ENCODE data around the gene LGALS12. TPM values are rescaled to one million over a fixed set of nuclear protein-coding genes. Genes with fewer than 3 reads are reported as not detected.
"Not testable (repeated sequence)": the region's sequence is repeated elsewhere in the genome, so short reads cannot be mapped to it uniquely, and the experiment has no call there.

Gene LGALS12
- total RNA-seq, 2 experiments from 2014 or later, result not detected

DNA sequence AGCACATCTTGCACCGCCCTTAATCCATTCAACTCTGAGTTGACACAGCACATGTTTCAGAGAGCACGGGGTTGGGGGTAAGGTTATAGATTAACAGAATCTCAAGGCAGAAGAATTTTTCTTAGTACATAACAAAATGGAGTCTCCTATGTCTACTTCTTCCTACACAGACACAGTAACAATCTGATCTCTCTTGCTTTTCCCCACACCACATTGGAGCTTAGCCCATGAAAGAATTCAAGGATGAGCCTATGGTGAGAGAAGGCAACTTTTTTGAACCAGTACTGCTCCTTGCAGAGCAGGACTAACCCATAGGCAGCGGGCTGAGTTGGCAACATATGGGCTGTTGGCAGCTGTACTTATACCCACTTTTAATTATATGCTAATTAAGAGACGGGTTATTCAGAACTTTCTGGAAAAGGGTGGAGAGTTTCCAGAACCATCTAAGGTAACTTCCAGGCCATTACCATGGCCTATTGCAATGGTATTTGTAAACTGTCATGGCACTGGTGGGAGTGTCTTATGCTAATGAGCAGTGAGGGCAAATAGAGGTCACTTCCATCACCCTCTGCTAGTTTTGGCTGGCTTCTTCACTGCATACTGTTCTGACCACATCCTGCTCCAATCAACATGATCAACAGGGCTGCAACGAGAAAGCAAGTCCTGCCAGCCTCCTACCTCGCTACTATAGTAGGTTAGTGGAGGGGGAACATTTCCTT lies 25.3 kb downstream of the LGALS12 start:
- H3K36me3 Mint-ChIP-seq, DNase-seq, H3K9me3 Mint-ChIP-seq, H3K27me3 Mint-ChIP-seq: not testable (repeated sequence)
- H3K4me3 Mint-ChIP-seq, result peak overlapping the region; percentile 70
- peak; percentile 98 for ATAC-seq (ENCODE audit: low read depth)
- H3K4me1 Mint-ChIP-seq, result peaks cover 48% of the 10 kb centered on the region
- POLR2A ChIA-PET, result interaction anchor here (1.3 to 2.7 kb wide), 2 partner anchors 18 to 20 kb away, joined by 3 to 13 read pairs; no protein-coding TSS in a partner anchor
- H3K27ac Mint-ChIP-seq, result peak overlapping the region; percentile 68

DNA sequence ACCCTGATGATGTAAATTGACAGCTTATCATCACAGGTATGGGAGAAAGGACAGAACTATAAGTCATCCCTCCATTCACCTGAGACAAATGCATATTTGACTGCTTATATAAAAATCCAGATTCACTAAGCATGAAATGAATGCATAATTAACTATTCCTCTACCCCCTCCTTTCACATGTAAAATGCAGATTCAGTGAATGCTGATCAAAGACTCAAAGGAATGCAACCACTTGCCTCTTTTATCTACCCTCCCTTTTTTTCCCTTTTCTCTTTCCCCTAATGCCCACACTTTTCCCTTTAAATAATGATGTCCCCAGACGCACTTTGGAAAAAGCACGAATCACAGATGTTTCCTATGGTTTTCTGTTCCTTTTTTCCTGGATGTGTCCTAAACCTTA lies 26.2 kb downstream of the LGALS12 start:
- DNase-seq (no peak), ATAC-seq (ENCODE audit: low read depth) (no peak)
- Mint-ChIP-seq H3K4me3 (peak overlapping the region; percentile 25), H3K36me3 (no peaks in the 10 kb centered on the region), H3K9me3 (no peaks in the 10 kb centered on the region), H3K4me1 (peaks cover 51% of the 10 kb centered on the region), H3K27ac (peak overlapping the region; percentile 31), H3K27me3 (no peaks in the 10 kb centered on the region)
- POLR2A ChIA-PET, result interaction anchor here (1.3 to 2.7 kb wide), 3 partner anchors 17 to 42 kb away, joined by 3 to 13 read pairs (median 5); no protein-coding TSS in a partner anchor

DNA sequence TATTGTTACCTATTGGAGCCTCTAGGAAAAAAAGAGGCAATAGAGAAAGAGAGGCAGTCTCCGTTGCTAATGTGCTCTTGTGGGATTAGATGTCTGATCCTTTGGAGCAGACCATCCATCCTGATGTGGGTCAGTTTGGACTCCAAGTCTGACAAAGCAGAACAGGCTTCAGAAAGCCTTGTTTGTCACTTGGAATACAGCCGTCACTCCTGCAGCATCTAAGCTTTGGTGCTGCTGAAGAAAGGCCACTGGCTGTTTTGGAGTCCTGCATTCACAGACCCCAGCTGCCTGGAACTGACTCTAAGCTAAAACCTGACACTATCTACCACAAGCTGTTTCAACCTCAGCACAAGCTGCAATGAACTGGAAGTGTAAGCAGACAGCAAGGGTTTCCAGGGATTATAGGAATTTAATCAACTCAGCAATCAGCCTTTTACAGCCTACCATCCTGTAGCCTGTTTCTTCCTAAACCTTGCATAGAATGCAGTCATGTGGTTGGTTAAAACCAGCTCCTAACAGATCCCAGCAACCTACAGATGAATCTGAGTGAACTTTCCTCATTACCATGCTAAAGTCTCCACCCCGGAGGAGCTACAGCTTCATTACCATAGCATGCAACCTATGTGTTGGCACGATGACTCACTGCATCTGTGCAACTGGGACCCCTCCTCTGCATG lies 27.1 kb downstream of the LGALS12 start:
- Mint-ChIP-seq H3K4me1 (peaks cover 57% of the 10 kb centered on the region), H3K9me3 (no peaks in the 10 kb centered on the region), H3K27ac (no peak overlapping the region), H3K4me3 (no peak overlapping the region), H3K36me3 (no peaks in the 10 kb centered on the region), H3K27me3 (no peaks in the 10 kb centered on the region)
- POLR2A ChIA-PET, result interaction anchor here (1.3 to 2.7 kb wide), 3 partner anchors 16 to 41 kb away, joined by 3 to 13 read pairs (median 5); no protein-coding TSS in a partner anchor
- ATAC-seq (ENCODE audit: low read depth) (no peak), DNase-seq (no peak)

DNA sequence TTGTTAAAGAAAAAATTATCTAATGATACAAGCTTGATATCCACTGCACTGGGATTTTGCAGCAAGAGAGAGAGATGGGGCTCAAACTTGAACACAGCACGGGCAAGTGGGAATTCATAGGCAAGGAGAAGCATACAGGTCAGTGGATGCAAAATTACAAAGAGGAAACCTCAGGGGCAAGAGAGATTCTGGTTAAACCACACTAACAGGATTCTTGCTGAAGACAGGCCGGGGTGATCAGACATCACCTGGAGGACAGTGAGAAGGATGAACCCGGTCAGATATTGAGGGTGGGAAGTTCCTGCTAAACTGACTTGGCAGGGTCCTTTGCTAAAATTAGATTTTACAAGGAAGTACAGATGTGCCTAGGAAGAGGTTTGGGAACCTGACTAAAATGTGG lies 28.2 kb downstream of the LGALS12 start:
- H3K36me3 Mint-ChIP-seq, result peaks cover 9% of the 10 kb centered on the region
- DNase-seq (no peak), ATAC-seq (ENCODE audit: low read depth) (no peak)
- POLR2A ChIA-PET, result interaction anchor here (0.8 kb wide), 1 partner anchor 17 kb away, joined by 4 read pairs; no protein-coding TSS in a partner anchor
- peak overlapping the region; percentile 14 for H3K4me3 Mint-ChIP-seq
- H3K9me3 Mint-ChIP-seq, result no peaks in the 10 kb centered on the region
- H3K27ac Mint-ChIP-seq, result no peak overlapping the region
- peaks cover 65% of the 10 kb centered on the region for H3K4me1 Mint-ChIP-seq
- no peaks in the 10 kb centered on the region for H3K27me3 Mint-ChIP-seq

DNA sequence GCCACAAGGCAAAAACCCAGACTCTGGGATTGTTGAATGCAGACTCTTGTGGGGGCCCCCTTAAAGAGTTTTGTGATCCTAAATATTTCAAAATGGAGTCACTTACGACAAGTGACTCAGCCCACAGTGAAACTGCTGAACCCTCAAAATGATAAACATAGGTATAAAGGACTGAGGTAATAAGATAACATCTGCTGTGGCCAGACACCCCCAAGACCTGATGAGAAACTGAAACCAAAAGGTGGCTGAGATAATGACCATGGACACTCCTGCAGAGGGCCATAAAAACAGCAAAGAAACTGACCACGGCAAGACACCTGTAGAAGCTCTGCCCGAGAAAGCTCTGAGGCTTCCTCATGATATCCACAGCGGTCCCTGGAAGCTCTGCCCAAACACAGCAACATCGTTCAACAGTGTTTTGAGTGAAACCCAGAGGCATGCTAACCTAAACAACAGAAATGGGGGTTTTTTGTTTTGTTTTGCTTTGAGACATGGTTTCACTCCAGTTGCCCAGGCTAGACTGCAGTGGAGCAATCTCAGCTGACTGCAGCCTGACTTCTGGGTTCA lies 29.1 kb downstream of the LGALS12 start:
- H3K9me3 Mint-ChIP-seq, result no peaks in the 10 kb centered on the region
- DNase-seq (peak; percentile 34), ATAC-seq (ENCODE audit: low read depth) (no peak)
- peaks cover 10% of the 10 kb centered on the region for H3K36me3 Mint-ChIP-seq
- H3K4me3 Mint-ChIP-seq, result peak overlapping the region; percentile 91
- POLR2A ChIA-PET, result interaction anchor here (4.3 kb wide), 1 partner anchor 17 kb away, joined by 147 read pairs; no protein-coding TSS in a partner anchor
- peaks cover 61% of the 10 kb centered on the region for H3K4me1 Mint-ChIP-seq
- peak overlapping the region; percentile 90 for H3K27ac Mint-ChIP-seq
- no peaks in the 10 kb centered on the region for H3K27me3 Mint-ChIP-seq

DNA sequence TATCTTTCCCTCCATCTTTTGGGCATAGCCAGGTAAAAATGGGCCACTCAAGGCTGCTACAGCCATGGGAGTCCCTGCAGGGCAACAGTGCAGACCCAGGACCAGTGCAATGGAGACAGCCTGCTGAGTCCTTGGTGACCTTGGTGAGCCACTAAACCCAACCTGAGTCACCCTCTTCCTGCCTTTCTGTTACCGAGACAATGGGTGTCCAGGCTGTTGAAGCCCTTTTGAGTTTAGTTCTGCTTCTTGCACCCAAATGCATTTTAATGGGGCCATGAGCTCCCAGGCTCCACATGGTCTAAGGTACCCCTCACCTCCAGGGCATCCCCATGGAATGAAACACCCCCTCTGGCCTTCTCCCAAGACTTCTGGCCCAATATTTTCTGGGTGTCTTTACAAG lies 29.9 kb downstream of the LGALS12 start:
- ATAC-seq (ENCODE audit: low read depth) (peak; percentile 34), DNase-seq (peak; percentile 53)
- POLR2A ChIA-PET, result interaction anchor here (2.0 to 4.3 kb wide), 4 partner anchors 16 to 78 kb away, joined by 10 to 147 read pairs (median 14); partner anchors contain the start of genes PLAAT2 and PLAAT3
- Mint-ChIP-seq H3K4me1 (peaks cover 64% of the 10 kb centered on the region), H3K36me3 (peaks cover 15% of the 10 kb centered on the region), H3K27ac (peak overlapping the region; percentile 90), H3K9me3 (no peaks in the 10 kb centered on the region), H3K4me3 (peak overlapping the region; percentile 91), H3K27me3 (no peaks in the 10 kb centered on the region)

DNA sequence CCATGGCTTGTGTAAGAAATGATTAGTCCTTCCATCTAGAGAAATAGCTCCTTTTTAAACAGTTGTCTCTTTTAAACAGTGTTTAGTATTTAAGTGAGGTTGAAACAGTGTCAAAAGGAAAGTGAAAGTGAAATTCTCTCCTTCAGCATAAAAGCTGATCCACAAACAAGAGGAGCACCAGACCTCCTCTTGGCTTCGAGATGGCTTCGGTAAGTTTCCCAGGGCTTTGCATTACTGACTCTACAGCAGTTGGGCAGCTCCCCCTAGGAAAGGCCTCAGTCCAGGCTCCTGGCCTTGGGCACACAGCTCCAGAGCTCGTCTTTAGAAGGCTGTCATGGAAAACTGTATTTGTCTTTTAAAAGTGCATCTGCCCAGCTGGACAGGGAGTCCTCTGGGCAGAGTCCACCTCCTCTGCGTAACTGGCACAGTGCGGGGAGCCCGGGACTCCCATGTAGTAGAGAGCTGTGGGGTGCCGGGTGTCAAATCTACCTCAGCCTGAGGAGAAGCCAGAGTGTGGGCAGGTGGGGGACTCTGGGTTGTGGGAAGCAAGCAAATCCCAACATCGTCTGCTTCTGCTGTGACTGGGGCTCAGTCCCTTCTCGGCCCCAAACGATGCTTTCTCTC lies 30.9 kb downstream of the LGALS12 start, which contains the start of gene PLAAT4:
Gene PLAAT4 (plus strand): TSS at position 140 of the 624 bp plus-strand sequence. CDS start 61 bp downstream, at position 201.
- Mint-ChIP-seq H3K4me3 (peak within 1 kb of the TSS; percentile 91), H3K27me3 (no peaks in the 10 kb centered on the region), H3K36me3 (peaks cover 17% of the 10 kb centered on the region), H3K4me1 (peaks cover 59% of the 10 kb centered on the region), H3K27ac (peak within 1 kb of the TSS; percentile 90), H3K9me3 (no peaks in the 10 kb centered on the region)
- DNase-seq (peak; percentile 56), ATAC-seq (ENCODE audit: low read depth) (peak; percentile 62)
- POLR2A ChIA-PET, result interaction anchor here (0.6 to 4.3 kb wide), 15 partner anchors 8 to 727 kb away, joined by 3 to 147 read pairs (median 4); partner anchors contain the start of genes FERMT3, PLAAT2 and PLAAT3

DNA sequence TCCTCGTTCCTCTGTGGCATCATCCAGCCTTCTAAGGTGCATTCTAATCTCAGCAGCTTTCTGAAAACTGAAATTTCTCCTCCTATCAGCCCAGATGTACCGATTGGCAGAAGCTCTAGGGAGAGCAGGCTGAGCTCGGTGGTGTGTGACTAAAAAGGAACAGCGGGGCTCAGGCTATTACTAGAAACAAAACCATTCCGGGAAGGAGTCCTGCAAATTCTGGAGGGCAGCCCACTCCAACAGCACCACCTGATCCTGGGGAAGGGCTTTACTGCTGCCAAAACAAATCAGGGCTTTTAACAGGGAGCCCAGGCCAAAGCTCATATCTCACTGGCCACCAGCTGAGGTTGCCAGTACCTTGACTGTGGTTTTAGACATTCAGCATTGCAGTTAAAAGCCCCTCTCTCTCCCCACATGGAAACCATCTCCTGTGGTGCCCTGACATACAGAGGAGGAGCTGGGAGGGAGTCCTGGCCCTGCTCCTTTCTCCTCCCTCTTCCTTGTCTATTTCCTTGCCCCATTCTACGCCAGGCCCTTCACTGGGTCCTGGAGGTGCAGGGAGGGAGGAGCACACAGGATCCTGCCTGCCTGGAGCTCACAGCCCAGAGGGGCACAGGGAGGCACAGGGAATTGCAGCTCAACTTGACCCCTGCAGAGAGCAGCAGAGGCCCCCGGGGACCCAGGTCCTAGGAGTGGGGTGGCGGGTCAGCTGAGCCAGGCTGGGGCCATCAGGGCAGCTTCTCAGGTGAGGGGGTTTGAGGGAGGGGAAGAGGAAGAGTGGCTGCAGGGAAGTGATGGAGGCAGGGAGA lies 31.6 kb downstream of the LGALS12 start:
- POLR2A ChIA-PET, result interaction anchor here (0.6 to 4.3 kb wide), 14 partner anchors 7 to 728 kb away, joined by 3 to 147 read pairs (median 4); partner anchors contain the start of genes FERMT3, PLAAT2 and PLAAT3
- ATAC-seq (ENCODE audit: low read depth) (peak; percentile 6), DNase-seq (no peak)

DNA sequence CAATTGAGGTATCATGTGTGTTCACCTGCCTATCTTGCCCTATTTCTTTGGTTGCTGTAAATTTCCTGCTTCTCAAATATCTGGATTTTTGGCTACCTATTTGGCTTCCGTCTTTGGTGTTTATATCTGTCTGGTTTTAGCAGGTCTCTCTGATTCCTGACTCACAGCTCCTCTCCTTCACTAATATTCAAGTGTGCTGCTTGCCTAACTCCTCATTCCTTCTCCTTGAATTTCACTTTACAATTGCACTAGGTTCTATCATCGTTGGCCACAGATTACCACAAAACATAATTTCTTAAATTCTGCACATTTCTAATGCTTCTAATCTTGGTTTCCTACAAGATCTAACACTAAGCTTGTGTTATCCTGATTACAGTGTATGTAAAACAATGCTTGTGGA lies 36.6 kb downstream of the LGALS12 start:
- POLR2A ChIA-PET, result interaction anchor here (1.1 kb wide), 1 partner anchor 9 kb away, joined by 5 read pairs; no protein-coding TSS in a partner anchor
- not testable (repeated sequence) for ATAC-seq (ENCODE audit: low read depth); H3K27me3 Mint-ChIP-seq; DNase-seq; H3K4me3 Mint-ChIP-seq; H3K9me3 Mint-ChIP-seq
- Mint-ChIP-seq H3K27ac (peak overlapping the region; percentile 18), H3K4me1 (peaks cover 26% of the 10 kb centered on the region), H3K36me3 (peaks cover 55% of the 10 kb centered on the region)

More for the DNA sequence above, 31.6 kb downstream of the LGALS12 start:
- no peaks in the 10 kb centered on the region for H3K27me3 Mint-ChIP-seq
- peak overlapping the region; percentile 90 for H3K27ac Mint-ChIP-seq
- H3K4me3 Mint-ChIP-seq, result peak overlapping the region; percentile 91
- H3K36me3 Mint-ChIP-seq, result peaks cover 21% of the 10 kb centered on the region
- H3K9me3 Mint-ChIP-seq, result no peaks in the 10 kb centered on the region
- peaks cover 57% of the 10 kb centered on the region for H3K4me1 Mint-ChIP-seq

DNA sequence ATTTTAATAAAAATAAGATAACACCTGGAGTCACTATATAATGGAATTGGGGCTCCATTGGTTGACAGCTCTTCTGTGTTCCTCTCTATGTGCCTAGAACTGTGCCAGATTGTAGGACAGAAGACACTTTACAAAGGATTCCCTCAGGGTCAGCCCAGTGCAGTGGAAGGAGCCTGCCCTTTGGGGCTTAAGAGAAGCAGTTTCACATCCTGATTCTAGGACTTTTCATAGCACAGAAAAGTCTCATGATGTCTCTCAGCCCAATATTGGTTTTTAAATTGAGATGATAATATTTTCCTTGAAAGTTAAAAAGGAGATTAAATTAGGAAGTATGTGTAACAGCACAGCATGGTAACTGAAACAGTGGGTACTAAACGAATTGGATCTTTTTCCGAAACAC lies 37.8 kb downstream of the LGALS12 start:
- Mint-ChIP-seq H3K36me3 (peaks cover 58% of the 10 kb centered on the region), H3K27ac (no peak overlapping the region)

DNA sequence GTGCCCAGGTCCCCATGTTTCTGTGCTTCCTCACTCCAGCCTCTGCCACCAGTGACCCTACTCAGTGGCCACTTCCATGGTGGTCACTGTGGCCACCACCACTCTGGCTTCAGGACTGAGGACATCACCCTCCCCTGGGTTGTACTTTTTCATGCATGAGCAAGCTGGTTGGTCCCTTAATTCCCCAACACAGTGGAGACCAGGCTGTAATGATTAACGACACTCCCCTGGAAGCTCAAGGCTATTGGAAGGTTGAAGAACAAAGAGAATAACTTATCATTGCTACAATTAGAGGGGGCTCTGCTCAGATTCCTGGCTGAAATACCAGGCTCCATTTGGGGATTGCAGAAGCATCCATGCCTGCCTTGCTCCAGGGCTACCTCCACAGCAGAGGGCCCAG lies 41.2 kb downstream of the LGALS12 start:
- POLR2A ChIA-PET, result no interaction called here
- H3K36me3 Mint-ChIP-seq, result peaks cover 53% of the 10 kb centered on the region
- no peaks in the 10 kb centered on the region for H3K9me3 Mint-ChIP-seq
- no peak overlapping the region for H3K27ac Mint-ChIP-seq
- no peak for ATAC-seq (ENCODE audit: low read depth)
- no peak overlapping the region for H3K4me3 Mint-ChIP-seq
- no peak for DNase-seq
- peaks cover 24% of the 10 kb centered on the region for H3K4me1 Mint-ChIP-seq
- no peaks in the 10 kb centered on the region for H3K27me3 Mint-ChIP-seq

More for the DNA sequence above, 37.8 kb downstream of the LGALS12 start:
- no peak overlapping the region for H3K4me3 Mint-ChIP-seq
- ATAC-seq (ENCODE audit: low read depth), result no peak
- POLR2A ChIA-PET, result no interaction called here
- peaks cover 17% of the 10 kb centered on the region for H3K4me1 Mint-ChIP-seq
- DNase-seq, result no peak
- no peaks in the 10 kb centered on the region for H3K27me3 Mint-ChIP-seq
- H3K9me3 Mint-ChIP-seq, result no peaks in the 10 kb centered on the region

DNA sequence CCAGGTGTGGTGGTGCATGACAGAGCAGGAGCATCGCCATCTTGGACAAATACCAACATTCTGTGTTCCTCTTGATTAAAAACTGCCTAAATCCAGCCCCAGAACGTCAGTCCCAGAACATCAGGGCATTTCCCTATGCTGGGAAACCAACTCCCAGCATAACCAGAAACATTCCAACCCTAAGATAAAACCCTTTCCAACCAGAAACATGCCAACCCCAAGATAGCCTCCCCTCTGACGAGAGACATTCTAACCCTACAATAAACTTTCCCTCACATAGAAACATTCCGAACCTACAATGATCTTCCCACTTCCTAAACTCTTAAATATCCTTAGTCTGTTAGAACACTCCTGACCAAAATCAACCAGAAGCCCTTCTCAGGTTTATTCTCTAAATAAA lies 42.3 kb downstream of the LGALS12 start:
- ATAC-seq (ENCODE audit: low read depth) (no peak), DNase-seq (no peak)
- H3K27me3 Mint-ChIP-seq, result no peaks in the 10 kb centered on the region
- peaks cover 27% of the 10 kb centered on the region for H3K4me1 Mint-ChIP-seq
- no peaks in the 10 kb centered on the region for H3K9me3 Mint-ChIP-seq
- H3K4me3 Mint-ChIP-seq, result no peak overlapping the region
- POLR2A ChIA-PET, result interaction anchor here (7.2 kb wide), 1 partner anchor 11 kb away, joined by 147 read pairs; the partner anchor contains the start of gene PLAAT4
- H3K27ac Mint-ChIP-seq, result no peak overlapping the region
- H3K36me3 Mint-ChIP-seq, result peaks cover 48% of the 10 kb centered on the region
